Esophagus muscularis mucosa (tissue), 3 donors: ENCODE results near the gene KLK11.

ENCODE experiments used
- POLR2A ChIP-seq: fragments of 450-650 bp; IDR thresholded peaks from one replicate; pipeline ENCODE4 v1.6.1; 2017; ENCODE audit warnings: antibody characterized with exemption, moderate library complexity, mild to moderate bottlenecking, low read depth
- TF ChIP-seq, protein P1 (sequence below), 3 experiments: fragments of 200-600 bp in 2 of 3; fragments of 450-650 bp in 1 of 3; sonication (generic) in 2 of 3; IDR thresholded peaks; one replicate each; pipeline ENCODE4 v1.5.1; 2017 to 2019; ENCODE audit warnings: antibody characterized with exemption in 3 of 3, mild to moderate bottlenecking in 2 of 3, moderate library complexity in 1 of 3

DNA sequence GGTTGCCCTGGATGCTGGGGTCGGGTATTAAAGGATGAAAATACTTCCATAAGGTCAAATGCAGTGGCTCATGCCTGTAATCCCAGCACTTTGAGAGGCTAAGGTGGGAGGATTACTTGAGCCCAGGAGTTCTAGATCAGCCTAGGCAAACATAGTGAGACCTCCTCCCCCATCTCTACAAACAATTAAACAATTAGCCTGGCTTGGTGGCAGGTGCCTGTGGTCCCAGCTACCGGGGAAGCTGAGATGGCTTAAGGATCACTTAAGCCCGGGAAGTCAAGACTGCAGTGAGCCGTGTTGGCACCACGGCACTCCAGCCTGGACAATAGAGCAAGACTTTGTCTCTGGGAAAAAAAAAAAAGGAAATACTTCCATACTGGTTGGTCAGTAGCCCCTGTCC is 1.5 kb downstream of the KLK11 start:
- TF ChIP-seq, protein P1, sequence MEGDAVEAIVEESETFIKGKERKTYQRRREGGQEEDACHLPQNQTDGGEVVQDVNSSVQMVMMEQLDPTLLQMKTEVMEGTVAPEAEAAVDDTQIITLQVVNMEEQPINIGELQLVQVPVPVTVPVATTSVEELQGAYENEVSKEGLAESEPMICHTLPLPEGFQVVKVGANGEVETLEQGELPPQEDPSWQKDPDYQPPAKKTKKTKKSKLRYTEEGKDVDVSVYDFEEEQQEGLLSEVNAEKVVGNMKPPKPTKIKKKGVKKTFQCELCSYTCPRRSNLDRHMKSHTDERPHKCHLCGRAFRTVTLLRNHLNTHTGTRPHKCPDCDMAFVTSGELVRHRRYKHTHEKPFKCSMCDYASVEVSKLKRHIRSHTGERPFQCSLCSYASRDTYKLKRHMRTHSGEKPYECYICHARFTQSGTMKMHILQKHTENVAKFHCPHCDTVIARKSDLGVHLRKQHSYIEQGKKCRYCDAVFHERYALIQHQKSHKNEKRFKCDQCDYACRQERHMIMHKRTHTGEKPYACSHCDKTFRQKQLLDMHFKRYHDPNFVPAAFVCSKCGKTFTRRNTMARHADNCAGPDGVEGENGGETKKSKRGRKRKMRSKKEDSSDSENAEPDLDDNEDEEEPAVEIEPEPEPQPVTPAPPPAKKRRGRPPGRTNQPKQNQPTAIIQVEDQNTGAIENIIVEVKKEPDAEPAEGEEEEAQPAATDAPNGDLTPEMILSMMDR (IDR thresholded peaks at IDR 0.05) = no peak
- no peak for TF ChIP-seq POLR2A
